ENCODE data around the gene TFEB. TPM values are rescaled to one million over a fixed set of nuclear protein-coding genes. Genes with fewer than 3 reads are reported as not detected.

TFEB gene
- total RNA-seq, 2 donors from 2014 or later = 24.3 to 29.7 TPM

- DNase-seq (peak in 1 of 2 donors; percentile 20), ATAC-seq (no peak)
- intact Hi-C loops (cut with DNase I, micrococcal nuclease) = no loop called here
Measured at GRCh38 chr6:41729624-41730023, 5.8 kb downstream of the TFEB start.

- ATAC-seq (no peak), DNase-seq (no peak)
- intact Hi-C loops (cut with DNase I, micrococcal nuclease) = no loop called here
Measured at GRCh38 chr6:41728954-41729353, 6.5 kb downstream of the TFEB start.

- ATAC-seq (peak; percentile 83), DNase-seq (peak; percentile 57 to 80)
- intact Hi-C loops (cut with DNase I, micrococcal nuclease) = no loop called here
Measured at GRCh38 chr6:41728073-41728936, 7.1 kb downstream of the TFEB start.

- ATAC-seq (no peak), DNase-seq (no peak)
- intact Hi-C loops (cut with DNase I, micrococcal nuclease) = no loop called here
Measured at GRCh38 chr6:41727705-41728072, 7.7 kb downstream of the TFEB start.

GRCh38 chr6:41726876-41727275, 8.5 kb downstream of the TFEB start:
- no peak for ATAC-seq
- intact Hi-C loops (cut with DNase I, micrococcal nuclease) = no loop called here
- DNase-seq = no peak

- DNase-seq (no peak), ATAC-seq (no peak)
- intact Hi-C loops (cut with DNase I, micrococcal nuclease) = no loop called here
Measured at GRCh38 chr6:41724586-41725501, 10.6 kb downstream of the TFEB start.

GRCh38 chr6:41724228-41724580, 11.2 kb downstream of the TFEB start:
- intact Hi-C loops (cut with DNase I, micrococcal nuclease) = no loop called here
- no peak for DNase-seq
- ATAC-seq = no peak

- intact Hi-C loops (cut with DNase I, micrococcal nuclease) = no loop called here
- DNase-seq (peak; percentile 66 to 71), ATAC-seq (no peak)
Measured at GRCh38 chr6:41723530-41724227, 11.7 kb downstream of the TFEB start.

GRCh38 chr6:41722969-41723529, 12.4 kb downstream of the TFEB start:
- DNase-seq (no peak), ATAC-seq (no peak)
- intact Hi-C loops (cut with DNase I, micrococcal nuclease) = no loop called here

GRCh38 chr6:41721414-41721813, 14.0 kb downstream of the TFEB start:
- intact Hi-C loops (cut with DNase I, micrococcal nuclease) = no loop called here
- no peak for DNase-seq
- no peak for ATAC-seq

GRCh38 chr6:41720783-41721182, 14.6 kb downstream of the TFEB start:
- ATAC-seq (no peak), DNase-seq (no peak)
- intact Hi-C loops (cut with DNase I, micrococcal nuclease) = no loop called here

GRCh38 chr6:41720262-41720620, 15.2 kb downstream of the TFEB start:
- ATAC-seq (peak; percentile 8), DNase-seq (no peak)
- intact Hi-C loops (cut with DNase I, micrococcal nuclease) = no loop called here

- DNase-seq = no peak
- peak; percentile 84 for ATAC-seq
- intact Hi-C loops (cut with DNase I, micrococcal nuclease) = no loop called here
Measured at GRCh38 chr6:41719436-41720261, 15.8 kb downstream of the TFEB start.

- DNase-seq (no peak), ATAC-seq (peak; percentile 13)
- intact Hi-C loops (cut with DNase I, micrococcal nuclease) = no loop called here
Measured at GRCh38 chr6:41718828-41719227, 16.6 kb downstream of the TFEB start.

GRCh38 chr6:41717392-41717736, 18.0 kb downstream of the TFEB start:
- intact Hi-C loops (cut with DNase I, micrococcal nuclease) = no loop called here
- ATAC-seq (no peak), DNase-seq (no peak)

- DNase-seq (no peak), ATAC-seq (no peak)
- intact Hi-C loops (cut with DNase I, micrococcal nuclease) = no loop called here
Measured at GRCh38 chr6:41716516-41717391, 18.7 kb downstream of the TFEB start.

GRCh38 chr6:41715795-41716515, 19.5 kb downstream of the TFEB start:
- intact Hi-C loops (cut with DNase I, micrococcal nuclease) = no loop called here
- ATAC-seq (no peak), DNase-seq (no peak)

Measured in left colon (tissue), 2 donors.